Suprapubic skin (tissue), 4 donors: ENCODE measurements around the gene CCDC85B.

ENCODE experiments used
- POLR2A ChIP-seq, 2 donors: fragments of 450-650 bp; IDR thresholded peaks; one replicate each; pipeline ENCODE4 v1.6.1; 2017; ENCODE audit warnings: antibody characterized with exemption in 2 of 2, mild to moderate bottlenecking in 2 of 2, moderate library complexity in 2 of 2
- POLR2AphosphoS5 ChIP-seq, 3 donors: sonication (generic); formaldehyde crosslinking; IDR thresholded peaks; one replicate each; pipeline ENCODE4 v1.6.1; 2017; ENCODE audit warnings: antibody characterized with exemption in 3 of 3

- TF ChIP-seq POLR2A (IDR thresholded peaks at IDR 0.05), result no peak
- TF ChIP-seq POLR2AphosphoS5 (IDR thresholded peaks at IDR 0.05), result no peak
These were observed 1.0 kb downstream of the CCDC85B start for GRCh38 chr11:65891219-65892136.
